ENCODE data around the gene PXN.
"Not testable (repeated sequence)": the region's sequence is repeated elsewhere in the genome, so short reads cannot be mapped to it uniquely, and the experiment has no call there.

Gene PXN

DNA sequence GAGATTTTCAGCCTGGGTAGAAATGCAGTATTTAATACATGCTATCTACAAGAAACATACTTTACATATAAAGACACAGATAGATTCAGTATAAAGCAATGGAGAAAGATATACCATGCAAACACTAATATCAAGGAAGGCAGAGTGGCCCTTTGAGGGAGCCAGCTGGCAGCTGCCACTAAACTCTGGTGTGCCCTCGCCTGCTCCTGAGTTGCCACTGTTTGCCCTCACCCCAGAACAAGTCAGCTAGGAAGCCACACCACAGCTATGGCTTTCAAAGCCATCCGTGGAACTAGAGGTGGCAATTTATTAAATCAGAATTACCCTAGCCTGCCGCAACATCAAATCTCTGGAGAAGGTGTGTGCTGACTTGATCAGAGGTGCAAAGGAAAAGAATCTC, 18.3 kb downstream of the PXN start:
- H3K4me3 ChIP-seq = no peak overlapping the region
- H3K27me3 ChIP-seq = no peaks in the 10 kb centered on the region
- H3K36me3 ChIP-seq = no peaks in the 10 kb centered on the region
- H3K4me1 ChIP-seq = peaks cover 0 to 64% (median 24%) of the 10 kb centered on the region in 4 donors
- no peaks in the 10 kb centered on the region for H3K9me3 ChIP-seq
- no peak for DNase-seq
- H3K27ac ChIP-seq = peak overlapping the region in 1 of 2 donors; percentile 0
- intact Hi-C loops (cut with DNase I; ENCODE audit: low total_unique reads) = no loop called here
- TF ChIP-seq, protein P1, sequence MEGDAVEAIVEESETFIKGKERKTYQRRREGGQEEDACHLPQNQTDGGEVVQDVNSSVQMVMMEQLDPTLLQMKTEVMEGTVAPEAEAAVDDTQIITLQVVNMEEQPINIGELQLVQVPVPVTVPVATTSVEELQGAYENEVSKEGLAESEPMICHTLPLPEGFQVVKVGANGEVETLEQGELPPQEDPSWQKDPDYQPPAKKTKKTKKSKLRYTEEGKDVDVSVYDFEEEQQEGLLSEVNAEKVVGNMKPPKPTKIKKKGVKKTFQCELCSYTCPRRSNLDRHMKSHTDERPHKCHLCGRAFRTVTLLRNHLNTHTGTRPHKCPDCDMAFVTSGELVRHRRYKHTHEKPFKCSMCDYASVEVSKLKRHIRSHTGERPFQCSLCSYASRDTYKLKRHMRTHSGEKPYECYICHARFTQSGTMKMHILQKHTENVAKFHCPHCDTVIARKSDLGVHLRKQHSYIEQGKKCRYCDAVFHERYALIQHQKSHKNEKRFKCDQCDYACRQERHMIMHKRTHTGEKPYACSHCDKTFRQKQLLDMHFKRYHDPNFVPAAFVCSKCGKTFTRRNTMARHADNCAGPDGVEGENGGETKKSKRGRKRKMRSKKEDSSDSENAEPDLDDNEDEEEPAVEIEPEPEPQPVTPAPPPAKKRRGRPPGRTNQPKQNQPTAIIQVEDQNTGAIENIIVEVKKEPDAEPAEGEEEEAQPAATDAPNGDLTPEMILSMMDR (IDR thresholded peaks at IDR 0.05) = no peak

DNA sequence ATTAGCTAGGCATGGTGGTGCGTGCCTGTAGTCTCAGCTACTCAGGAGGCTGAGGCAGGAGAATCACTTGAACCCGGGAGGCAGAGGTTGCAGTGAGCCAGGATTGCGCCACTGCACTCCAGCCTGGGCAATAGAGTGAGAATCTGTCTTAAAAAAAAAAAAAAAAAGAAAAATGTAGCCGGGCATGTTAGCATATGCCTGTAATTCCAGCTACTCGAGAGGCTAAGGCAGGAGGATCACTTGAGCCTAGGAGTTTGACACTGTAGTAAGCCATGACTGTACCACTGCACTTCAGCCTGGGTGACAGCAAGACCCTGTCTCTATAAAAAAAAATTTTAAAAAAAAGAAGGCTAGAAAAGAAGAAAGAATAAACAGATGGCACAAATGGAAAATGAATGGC, 18.8 kb downstream of the PXN start:
- DNase-seq; H3K27me3 ChIP-seq; H3K36me3 ChIP-seq; H3K27ac ChIP-seq; H3K9me3 ChIP-seq; intact Hi-C loops (cut with DNase I; ENCODE audit: low total_unique reads); H3K4me3 ChIP-seq: not testable (repeated sequence)
- peaks cover 0 to 60% (median 26%) of the 10 kb centered on the region in 4 donors for H3K4me1 ChIP-seq

DNA sequence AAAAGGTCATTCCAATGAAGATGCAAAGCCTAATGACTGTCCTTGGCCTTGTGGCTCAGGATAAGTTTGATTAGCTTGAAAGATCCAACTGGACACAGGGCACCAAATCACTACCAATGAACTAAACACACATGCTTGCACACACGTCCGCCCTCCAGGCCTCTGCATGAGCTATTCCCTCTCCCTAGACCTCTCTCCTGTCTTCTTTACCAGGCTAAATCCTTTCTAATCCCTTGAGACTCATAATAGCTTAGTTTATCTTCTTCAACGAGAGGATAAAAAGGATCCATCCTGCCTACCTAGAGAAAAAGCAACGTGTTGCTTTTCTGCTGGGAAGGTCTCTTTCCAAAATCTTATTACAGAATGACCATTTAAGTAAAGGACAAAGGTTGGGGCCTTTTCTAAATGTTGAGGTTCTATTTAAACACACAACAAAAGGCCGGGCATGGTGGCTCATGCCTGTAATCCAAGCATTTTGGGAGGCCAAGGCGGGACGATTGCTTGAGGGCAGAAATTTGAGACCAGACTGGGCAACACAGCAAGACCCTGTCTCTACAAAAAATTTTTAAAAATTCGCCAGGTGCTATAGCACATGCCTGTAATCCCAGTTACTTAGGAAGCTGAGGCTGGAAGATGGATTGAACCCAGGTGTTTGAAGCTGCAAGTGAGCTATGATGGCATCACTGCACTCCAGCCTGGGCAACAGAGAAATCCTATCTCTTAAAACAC, 22.4 kb downstream of the PXN start:
- no peak overlapping the region for H3K27ac ChIP-seq
- H3K4me3 ChIP-seq = no peak overlapping the region
- TF ChIP-seq, protein P1 (IDR thresholded peaks at IDR 0.05) = no peak

DNA sequence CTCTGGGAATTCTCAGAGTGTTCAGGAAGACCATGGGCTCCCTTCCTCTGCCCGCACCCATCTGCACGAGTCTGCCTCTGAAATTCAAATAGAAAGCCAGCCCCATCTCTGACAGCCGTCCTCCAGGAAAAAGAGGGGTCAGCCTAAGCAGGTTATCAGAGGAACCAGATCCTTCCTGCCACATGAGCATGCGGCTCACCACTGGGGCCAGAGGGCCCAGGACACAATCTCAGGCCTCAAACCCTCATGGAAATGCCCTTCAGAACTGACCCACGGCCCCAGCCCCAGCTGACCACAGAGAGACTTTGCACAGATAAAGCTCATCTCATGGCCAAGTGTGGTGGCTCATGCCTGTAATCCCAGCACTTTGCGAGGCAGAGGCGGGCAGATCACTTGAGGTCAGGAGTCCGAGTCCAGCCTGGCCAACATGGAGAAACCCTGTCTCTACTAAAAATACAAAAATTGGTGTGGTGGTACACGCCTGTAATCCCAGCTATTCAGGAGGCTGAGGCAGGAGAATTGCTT, 23.2 kb downstream of the PXN start:
- TF ChIP-seq, protein P1 (IDR thresholded peaks at IDR 0.05) = no peak
- no peak for DNase-seq
- Histone ChIP-seq H3K9me3 (no peaks in the 10 kb centered on the region), H3K27ac (no peak overlapping the region), H3K27me3 (no peaks in the 10 kb centered on the region), H3K36me3 (no peaks in the 10 kb centered on the region), H3K4me3 (no peak overlapping the region), H3K4me1 (peaks cover 0 to 54% (median 25%) of the 10 kb centered on the region in 4 donors)
- intact Hi-C loops (cut with DNase I; ENCODE audit: low total_unique reads) = no loop called here

More for the DNA sequence above, 22.4 kb downstream of the PXN start:
- Histone ChIP-seq H3K4me1 (peaks cover 0 to 54% (median 21%) of the 10 kb centered on the region in 4 donors), H3K27me3 (no peaks in the 10 kb centered on the region), H3K9me3 (no peaks in the 10 kb centered on the region), H3K36me3 (no peaks in the 10 kb centered on the region)
- no peak for DNase-seq
- intact Hi-C loops (cut with DNase I; ENCODE audit: low total_unique reads) = no loop called here

DNA sequence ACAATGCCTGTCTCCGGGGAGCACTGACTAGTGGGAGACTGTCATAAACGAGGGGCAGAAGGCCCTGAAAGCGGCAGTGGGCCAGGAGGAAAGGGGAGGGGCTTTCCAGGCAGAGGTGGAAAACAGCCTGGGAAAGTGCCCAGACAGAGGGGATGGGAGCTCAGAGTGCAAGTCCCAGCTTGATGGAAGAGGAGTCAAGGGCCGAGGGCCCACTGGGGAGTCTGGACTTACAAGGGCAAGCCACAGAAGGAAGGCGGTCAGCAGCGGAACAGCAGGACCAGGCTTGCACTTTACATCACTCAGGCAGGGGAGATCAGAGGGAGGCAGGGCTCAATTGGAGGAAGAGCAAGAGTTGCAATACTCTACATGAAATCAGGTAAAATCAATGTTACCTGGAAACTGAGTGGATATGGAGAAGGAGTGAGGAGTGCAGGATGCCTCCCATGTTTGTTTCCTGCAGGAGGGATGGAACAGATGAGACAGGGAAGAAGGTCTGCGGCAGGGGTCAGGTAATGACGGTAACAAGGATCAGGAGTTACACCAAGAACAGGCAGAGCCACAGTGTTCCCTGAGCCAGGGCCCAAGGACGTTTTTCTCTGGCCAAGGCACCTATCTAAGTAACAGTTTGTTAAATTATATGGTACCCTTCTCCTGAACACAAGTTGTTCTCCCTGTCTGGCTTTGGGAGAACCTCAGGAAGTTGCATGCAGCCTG, 23.8 kb downstream of the PXN start:
- H3K36me3 ChIP-seq = no peaks in the 10 kb centered on the region
- H3K4me1 ChIP-seq = peaks cover 0 to 54% (median 26%) of the 10 kb centered on the region in 4 donors
- no peaks in the 10 kb centered on the region for H3K27me3 ChIP-seq
- intact Hi-C loops (cut with DNase I; ENCODE audit: low total_unique reads) = no loop called here
- no peaks in the 10 kb centered on the region for H3K9me3 ChIP-seq
- H3K27ac ChIP-seq = no peak overlapping the region
- no peak for DNase-seq
- H3K4me3 ChIP-seq = no peak overlapping the region
- TF ChIP-seq, protein P1 (IDR thresholded peaks at IDR 0.05) = no peak

DNA sequence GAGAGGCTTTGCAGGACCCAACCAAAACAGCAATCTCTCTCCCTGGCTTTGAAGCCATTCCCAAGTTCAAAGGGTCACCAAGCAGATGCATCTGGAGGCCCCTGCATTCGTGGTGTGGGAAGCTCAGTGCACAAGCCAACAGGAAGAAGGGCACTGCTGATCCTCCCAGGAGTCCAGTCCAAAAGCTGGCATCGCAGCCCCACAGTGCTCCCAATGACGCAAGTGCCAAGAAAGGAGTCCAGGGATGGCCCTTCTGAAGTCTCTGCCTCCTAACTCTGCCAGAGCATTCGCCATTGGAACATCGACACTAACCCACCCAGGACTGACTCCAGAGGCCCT, 25.1 kb downstream of the PXN start:
- DNase-seq = no peak
- no peak overlapping the region for H3K27ac ChIP-seq
- intact Hi-C loops (cut with DNase I; ENCODE audit: low total_unique reads) = no loop called here

More for the DNA sequence above, 25.1 kb downstream of the PXN start:
- Histone ChIP-seq H3K4me1 (peaks cover 0 to 62% (median 32%) of the 10 kb centered on the region in 4 donors), H3K9me3 (no peaks in the 10 kb centered on the region), H3K27me3 (no peaks in the 10 kb centered on the region), H3K36me3 (no peaks in the 10 kb centered on the region), H3K4me3 (no peak overlapping the region)
- TF ChIP-seq, protein P1 (IDR thresholded peaks at IDR 0.05) = no peak

All from tibial artery (tissue), 4 donors.